ENCODE measurements around the gene MRPS2.

GRCh38 chr9:135490166-135490870 lies 10.2 kb upstream of the MRPS2 start:
- TF ChIP-seq CTCF (IDR thresholded peaks at IDR 0.05) (no peak), POLR2A (IDR thresholded peaks at IDR 0.05) (no peak)

All from vagina (tissue), 2 donors.